H1 (cell line): ENCODE data around the gene IL6R.

Experiments
- ATF2 ChIP-seq: IDR thresholded peaks from 2 replicates; pipeline ENCODE4 v1.6.1; 2012; ENCODE audit warnings: low read length, inconsistent platforms
- CTCF ChIP-seq, 3 experiments: IDR thresholded peaks; 1 replicate in 2 of 3; 2 replicates in 1 of 3; pipeline versions ENCODE4 v1.5.1 to v1.6.1; 2011; ENCODE audit warnings: low read length in 3 of 3, mild to moderate bottlenecking in 3 of 3, inconsistent platforms in 2 of 3, low read depth in 1 of 3, moderate library complexity in 1 of 3; ENCODE audit not compliant: insufficient read depth in 1 of 3; ENCODE audit errors: control extremely low read depth in 1 of 3
- KDM1A ChIP-seq: fragments of 200-600, 300-600 bp; sonication (generic); IDR thresholded peaks from 2 replicates; pipeline ENCODE4 v1.7.1; 2016; ENCODE audit warnings: mild to moderate bottlenecking, low read length, borderline replicate concordance
- POLR2A ChIP-seq, 2 experiments: IDR thresholded peaks; 1 replicate in 1 of 2; 2 replicates in 1 of 2; pipeline ENCODE4 v1.6.1; 2011; ENCODE audit warnings: low read depth in 2 of 2, low read length in 2 of 2, mild to moderate bottlenecking in 2 of 2; ENCODE audit errors: control extremely low read depth in 1 of 2
- SIN3A ChIP-seq, 2 experiments: IDR thresholded peaks in 1 of 2; conservative IDR thresholded peaks in 1 of 2; 2 replicates each; pipeline ENCODE4 v1.6.1; 2011 to 2012; ENCODE audit warnings: low read length in 2 of 2, improper control_type of control experiment in 1 of 2, low read depth in 1 of 2, mild to moderate bottlenecking in 1 of 2
- SP1 ChIP-seq: IDR thresholded peaks from 2 replicates; pipeline ENCODE4 v1.6.1; 2011; ENCODE audit warnings: low read depth, low read length
- YY1 ChIP-seq: IDR thresholded peaks from 2 replicates; pipeline ENCODE4 v1.6.1; 2011; ENCODE audit warnings: low read depth, mild to moderate bottlenecking, low read length

GRCh38 chr1:154404984-154405746 lies at the start of gene IL6R:
- TF ChIP-seq POLR2A (IDR thresholded peaks at IDR 0.05; ENCODE audit: control extremely low read depth in 1 of 2, low read depth in 2 of 2, low read length in 2 of 2) (no peak), SP1 (no peak), CTCF (IDR thresholded peaks at IDR 0.05; ENCODE audit: control extremely low read depth in 1 of 3, insufficient read depth in 1 of 3, low read depth in 1 of 3, low read length in 3 of 3) (peak; percentile 51 to 56 (median 53); a peak in 3 of 4 replicates), ATF2 (no peak), SIN3A (conservative IDR thresholded peaks at IDR 0.05 in 1 of 2, IDR thresholded peaks at IDR 0.05 in 1 of 2; ENCODE audit: low read depth in 1 of 2, low read length in 2 of 2) (peak in 1 of 2 experiments; percentile 57; a peak in 1 of 4 replicates), KDM1A (no peak), YY1 (no peak)
